ENCODE results near the gene TTLL9.

Gene TTLL9

DNA sequence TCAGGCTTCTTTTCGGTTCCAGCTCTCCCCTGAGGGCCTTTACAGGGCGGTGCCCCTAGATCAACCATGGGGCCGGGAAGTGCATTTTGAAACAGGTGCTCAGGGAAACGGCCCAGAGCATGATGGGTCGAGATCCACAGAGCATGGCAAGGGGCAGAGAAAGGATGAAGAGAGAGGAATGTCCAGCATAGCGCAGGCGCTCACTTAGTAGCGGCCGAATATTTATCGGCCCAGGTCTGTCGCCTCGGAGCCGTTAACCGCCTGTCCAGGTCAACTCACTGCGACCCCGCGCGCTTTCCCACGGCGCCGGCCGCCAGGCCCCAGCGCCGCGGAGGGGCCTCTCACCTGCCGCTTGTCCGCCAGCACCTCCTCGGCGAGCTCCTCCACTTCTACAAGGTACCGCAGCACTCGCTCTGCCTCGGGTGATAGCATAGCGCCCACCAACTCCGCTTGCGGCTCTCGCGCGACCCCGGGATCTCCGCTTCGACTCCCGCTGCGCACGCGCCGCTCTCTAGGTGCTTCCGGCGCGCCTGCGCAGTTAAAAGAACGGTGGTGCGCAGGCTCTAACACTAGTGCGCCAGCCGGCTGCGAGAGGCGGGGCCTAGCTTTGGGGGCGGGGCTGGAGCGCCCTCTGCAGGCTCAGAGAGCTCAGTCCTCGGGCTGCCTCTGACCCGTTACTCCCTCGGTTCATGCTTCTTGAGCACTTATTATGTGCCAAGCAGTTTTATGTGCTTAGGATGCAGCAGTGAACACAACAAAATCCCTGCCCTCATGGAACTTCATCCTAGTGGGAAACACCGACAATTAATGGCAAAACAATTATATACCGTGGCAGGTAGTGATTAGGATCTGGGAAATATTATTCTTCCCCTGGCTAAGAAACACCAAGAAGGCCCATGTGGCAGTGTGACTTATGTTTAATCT, 81.4 kb downstream of the TTLL9 start, which contains the start of gene PDRG1:
PDRG1 (minus strand) TSS at position 517 of the 924 bp plus-strand sequence; CDS start at position 432, 85 bp downstream.
- DNase-seq = peak; percentile 92

DNA sequence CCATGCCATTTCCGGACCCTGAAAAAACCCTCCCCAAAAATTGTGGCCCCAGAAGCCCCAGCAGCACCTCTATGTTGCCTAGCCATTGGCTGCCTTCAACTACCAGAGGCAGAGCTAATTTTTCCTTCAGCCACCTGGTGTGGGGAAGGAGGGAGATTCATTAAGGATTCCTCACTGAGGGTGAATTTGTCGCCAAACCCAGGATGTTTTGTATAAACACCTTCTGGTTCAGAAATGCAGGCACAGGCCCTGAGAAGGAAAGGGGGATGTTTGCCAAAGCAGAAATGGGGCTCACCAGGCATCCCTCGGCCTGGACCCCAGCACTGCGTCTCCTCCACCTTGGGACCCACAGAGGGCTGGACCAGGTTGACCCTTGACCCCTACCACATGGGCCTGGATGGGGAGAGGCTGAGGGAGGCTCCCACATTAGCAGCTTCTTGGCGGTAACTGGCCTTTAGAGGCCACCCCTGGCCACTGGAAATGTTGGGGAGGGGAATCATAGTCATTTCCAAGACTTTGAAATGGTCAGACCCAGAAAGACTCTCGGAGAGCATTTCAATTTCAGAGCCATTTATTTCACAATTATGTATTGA, 83.2 kb downstream of the TTLL9 start:
- no peak for DNase-seq

DNA sequence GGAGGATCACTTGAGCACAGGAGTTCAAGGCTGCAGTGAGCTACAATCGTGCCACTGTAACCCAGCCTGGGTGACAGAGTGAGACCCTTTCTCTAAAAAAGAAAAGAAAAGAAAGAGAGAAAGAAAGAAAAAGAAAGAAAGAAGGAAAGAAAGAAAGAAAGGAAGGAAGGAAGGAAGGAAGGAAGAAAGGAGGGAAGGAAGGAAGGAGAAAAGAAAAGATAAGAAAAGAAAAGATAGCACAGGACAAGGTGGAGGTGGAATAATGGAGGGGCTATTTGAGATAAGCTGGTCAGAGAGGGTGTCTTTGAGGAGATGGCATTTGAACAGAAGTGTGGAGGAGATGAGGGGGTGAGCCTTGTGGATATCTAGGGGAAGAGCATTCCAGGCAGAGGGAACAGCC, 84.1 kb downstream of the TTLL9 start:
- DNase-seq = no peak

DNA sequence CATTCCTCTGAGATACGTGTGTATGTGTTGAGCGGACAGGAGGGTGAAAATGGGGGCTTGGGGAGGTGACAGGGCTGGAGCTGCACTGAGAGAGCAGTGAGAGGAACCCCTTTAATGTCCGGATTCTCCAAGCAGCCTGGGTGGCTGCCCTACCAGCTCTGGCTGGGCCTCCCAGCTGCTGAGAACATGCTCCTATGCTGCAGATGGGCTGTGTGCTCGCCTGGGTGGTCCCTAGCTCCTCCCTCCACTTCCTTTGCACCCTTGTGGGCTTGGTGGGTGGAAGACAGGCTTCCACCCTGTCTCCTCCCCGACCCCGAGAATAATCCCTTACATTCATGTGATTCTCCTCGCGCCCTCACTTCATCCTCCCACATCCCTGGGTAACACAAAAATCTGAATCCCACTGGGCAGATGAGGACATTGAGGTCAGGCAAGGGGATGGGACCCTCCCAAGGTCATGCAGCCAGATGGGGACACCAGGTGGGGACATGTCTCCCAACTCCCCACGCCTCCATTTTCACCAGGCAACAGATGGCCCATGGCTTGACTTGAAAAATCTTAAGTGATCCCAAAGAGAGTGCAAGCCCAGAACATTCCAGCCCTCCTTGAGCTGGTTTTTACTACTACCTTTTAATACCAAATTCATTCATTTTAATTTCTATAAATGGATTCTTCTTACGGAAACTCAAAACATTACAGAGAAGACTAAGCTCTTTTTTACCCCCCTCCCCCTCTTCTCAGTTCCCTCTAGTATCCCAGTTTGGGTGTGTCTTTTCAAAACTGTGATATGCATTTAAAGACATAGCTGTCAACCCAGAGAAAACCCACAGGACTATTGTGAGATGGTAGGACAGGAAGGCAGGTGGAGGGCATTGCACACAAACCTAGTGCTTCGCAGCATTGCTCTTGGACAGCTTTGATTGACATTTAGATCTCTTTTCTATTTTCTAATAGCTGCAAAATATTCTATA, 86.4 kb downstream of the TTLL9 start:
- DNase-seq = no peak

GRCh38 chr20:31962761-31963160, 92.3 kb downstream of the TTLL9 start:
- DNase-seq = no peak

DNA sequence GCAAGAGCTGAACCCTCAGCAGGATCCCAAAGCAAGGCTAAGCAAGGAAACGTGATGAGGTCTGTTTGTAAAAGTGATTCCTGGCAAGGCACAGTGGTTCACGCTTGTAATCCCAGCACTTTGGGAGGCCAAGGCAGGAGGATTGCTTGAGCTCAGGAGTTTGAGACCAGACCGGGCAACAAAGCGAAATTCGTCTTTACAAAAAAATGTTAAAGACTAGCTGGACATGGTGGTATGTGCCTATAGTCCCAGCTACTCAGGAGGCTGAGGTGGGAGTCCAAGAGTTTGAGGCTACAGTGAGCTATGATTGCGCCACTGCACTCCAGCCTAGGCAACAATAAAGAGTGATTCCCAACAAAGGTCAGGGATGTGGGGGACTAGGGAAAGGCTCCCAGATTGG, 93.5 kb downstream of the TTLL9 start:
- no peak for DNase-seq

DNA sequence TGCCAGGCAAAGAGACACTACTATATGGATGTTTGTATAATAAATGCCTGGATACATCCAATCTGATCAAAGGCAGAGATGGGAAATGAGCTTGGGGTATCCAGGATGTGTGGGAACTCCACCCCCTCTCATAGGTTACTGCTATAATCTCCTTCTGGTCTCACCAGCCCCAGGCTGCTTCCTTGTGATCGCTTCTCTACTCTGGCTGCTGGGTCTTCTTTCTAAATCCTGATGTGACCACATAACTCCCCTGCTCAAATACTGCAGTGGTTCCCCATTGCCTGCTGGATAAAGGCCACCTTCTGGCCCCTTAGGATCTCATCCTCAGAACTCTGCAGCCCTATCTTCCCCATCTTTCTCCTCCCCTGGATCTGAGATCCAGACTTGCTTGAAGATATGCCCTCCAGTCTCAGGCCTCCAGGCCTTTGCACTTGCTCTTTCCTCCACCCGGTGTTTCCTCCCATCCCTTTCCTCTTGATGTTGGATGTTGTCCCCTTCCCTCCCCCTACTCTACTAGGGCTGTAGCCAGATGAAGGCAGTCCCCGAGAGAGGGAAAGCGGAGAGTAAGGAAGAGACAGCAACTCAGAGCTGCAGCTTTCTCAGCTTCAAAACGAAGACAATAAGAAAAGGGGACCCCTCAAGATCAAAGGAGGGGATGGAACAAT, 96.7 kb downstream of the TTLL9 start:
- no peak for DNase-seq

GRCh38 chr20:31967830-31968249, 97.4 kb downstream of the TTLL9 start, which contains the start of gene XKR7:
TSS of gene XKR7 (plus strand) at chr20:31968151. CDS start at chr20:31968176, 25 bp downstream.
- DNase-seq = no peak

- DNase-seq = peak; percentile 38
These were observed 98.1 kb downstream of the TTLL9 start for GRCh38 chr20:31968291-31969126.

- no peak for DNase-seq
These were observed 99.6 kb downstream of the TTLL9 start for GRCh38 chr20:31969991-31970390.

- peak; percentile 17 for DNase-seq
These were observed 102.1 kb downstream of the TTLL9 start for GRCh38 chr20:31972471-31973021.

- no peak for DNase-seq
These were observed 103.9 kb downstream of the TTLL9 start for GRCh38 chr20:31974296-31974695.

DNA sequence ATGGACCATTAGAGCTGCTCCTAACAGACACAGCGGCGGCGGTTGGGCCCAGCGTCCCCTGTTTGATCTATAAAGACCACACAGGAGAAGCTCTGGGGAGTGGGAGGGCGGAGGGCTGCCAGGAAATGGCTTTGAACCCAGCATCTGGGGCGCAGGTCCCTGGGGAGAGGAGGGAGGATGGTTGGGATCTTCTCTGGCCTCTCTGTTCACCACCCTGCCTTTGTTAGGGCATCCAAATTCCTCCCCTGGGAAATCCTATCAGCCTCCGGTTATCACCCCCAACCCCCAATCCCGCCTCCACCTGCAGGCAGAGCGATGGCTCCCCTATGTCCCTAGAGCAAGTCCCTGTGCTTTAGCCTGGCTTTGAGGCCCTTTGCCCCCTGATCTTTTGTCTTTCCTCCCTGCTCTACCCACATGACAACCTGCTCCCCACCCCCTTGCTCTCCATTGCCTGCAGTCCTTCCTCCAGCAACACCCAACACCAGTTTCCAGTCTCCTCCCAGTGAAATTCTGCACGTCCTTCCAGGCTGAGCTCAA, 104.6 kb downstream of the TTLL9 start:
- no peak for DNase-seq

GRCh38 chr20:31975874-31976273, 105.4 kb downstream of the TTLL9 start:
- DNase-seq = no peak

- no peak for DNase-seq
These were observed 106.6 kb downstream of the TTLL9 start for GRCh38 chr20:31977080-31977479.

DNA sequence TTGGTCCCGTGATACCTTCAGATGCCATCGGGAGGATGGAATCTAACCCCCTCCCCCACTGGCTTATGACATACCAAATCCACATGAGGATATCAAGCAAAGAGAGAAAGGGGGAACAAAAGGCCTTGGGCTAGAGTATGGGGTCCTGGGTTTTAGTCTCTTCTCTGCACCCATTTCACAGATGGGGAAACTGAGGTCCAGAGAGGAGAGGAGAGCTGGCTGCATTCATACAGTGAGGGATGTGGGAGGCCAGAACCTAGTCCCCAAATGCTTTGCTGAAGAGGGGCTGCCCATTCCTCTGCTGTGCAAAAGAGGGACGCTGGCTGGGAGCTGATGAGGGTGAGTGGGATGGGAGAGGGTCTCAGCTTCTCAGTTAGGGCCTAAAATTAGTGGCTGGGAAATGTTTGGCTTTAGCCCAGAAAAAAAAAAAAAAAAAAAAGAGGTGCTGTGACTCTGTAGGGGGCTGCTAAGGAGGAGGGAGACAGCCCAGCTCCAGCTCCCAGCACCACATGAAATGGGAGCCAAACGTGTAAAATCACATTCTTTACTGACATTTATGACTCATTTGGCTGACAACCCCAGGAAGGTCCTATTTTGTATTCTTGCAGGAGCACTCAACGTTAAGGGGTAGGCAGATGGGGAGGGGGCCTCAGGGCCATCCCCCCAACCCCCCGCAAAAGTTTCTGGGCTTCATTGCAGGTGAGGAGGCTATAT, 109.4 kb downstream of the TTLL9 start:
- no peak for DNase-seq

- DNase-seq = no peak
These were observed 111.3 kb downstream of the TTLL9 start for GRCh38 chr20:31981784-31982183.

GRCh38 chr20:31984981-31985471, 114.6 kb downstream of the TTLL9 start:
- DNase-seq = no peak

GRCh38 chr20:31987744-31988143, 117.3 kb downstream of the TTLL9 start:
- DNase-seq = no peak

All from amniotic stem cell (primary cell).